Effector memory CD4-positive, alpha-beta T cell (primary cell): ENCODE data around the gene CSTF3.
A peak's percentile ranks its signal among the peaks of the same experiment; 100 is the strongest.
"Not testable (repeated sequence)": the region's sequence is repeated elsewhere in the genome, so short reads cannot be mapped to it uniquely, and the experiment has no call there.

Experiments used
- DNase-seq, 3 donors: peaks; one replicate each; pipeline ENCODE4 v3.0.0-alpha.2; 2020
- H3K27ac ChIP-seq: 2 replicates; pipeline ENCODE4 v1.7.0; 2013; ENCODE audit warnings: mild to moderate bottlenecking, low read length, moderate library complexity; ENCODE audit not compliant: insufficient read depth, poor library complexity, severe bottlenecking
- H3K27me3 ChIP-seq: replicated peaks from 2 replicates; pipeline ENCODE4 v1.7.0; 2013; ENCODE audit warnings: mild to moderate bottlenecking, low read length; ENCODE audit not compliant: insufficient read depth, control insufficient read depth, poor library complexity, severe bottlenecking
- H3K36me3 ChIP-seq: 2 replicates; pipeline ENCODE4 v1.7.0; 2013; ENCODE audit warnings: mild to moderate bottlenecking, low read length, moderate library complexity; ENCODE audit not compliant: control insufficient read depth, insufficient read depth
- H3K4me1 ChIP-seq: 2 replicates; pipeline ENCODE4 v1.7.0; 2013; ENCODE audit warnings: low read length, mild to moderate bottlenecking; ENCODE audit not compliant: control insufficient read depth, insufficient read depth, poor library complexity, severe bottlenecking
- H3K4me3 ChIP-seq: 2 replicates; pipeline ENCODE4 v1.7.0; 2013; ENCODE audit warnings: low read length, low read depth, mild to moderate bottlenecking; ENCODE audit not compliant: insufficient read depth, poor library complexity, severe bottlenecking
- H3K9me3 ChIP-seq: 2 replicates; pipeline ENCODE4 v1.7.0; 2013; ENCODE audit warnings: mild to moderate bottlenecking, low read length, moderate library complexity; ENCODE audit not compliant: control insufficient read depth

Gene CSTF3

GRCh38 chr11:33160587-33160986 is 693 bp downstream of the CSTF3 start:
- H3K27me3 ChIP-seq, result no peaks in the 10 kb centered on the region
- no peaks in the 10 kb centered on the region for H3K36me3 ChIP-seq
- peaks cover 10% of the 10 kb centered on the region for H3K4me1 ChIP-seq
- H3K9me3 ChIP-seq, result no peaks in the 10 kb centered on the region
- peak overlapping the region; percentile 88 for H3K4me3 ChIP-seq
- no peak for DNase-seq
- H3K27ac ChIP-seq, result peak overlapping the region; percentile 79

- no peaks in the 10 kb centered on the region for H3K36me3 ChIP-seq
- no peak for DNase-seq
- H3K4me3 ChIP-seq, result peak overlapping the region; percentile 88
- peaks cover 10% of the 10 kb centered on the region for H3K4me1 ChIP-seq
- no peaks in the 10 kb centered on the region for H3K27me3 ChIP-seq
- no peak overlapping the region for H3K27ac ChIP-seq
- no peaks in the 10 kb centered on the region for H3K9me3 ChIP-seq
Measured at GRCh38 chr11:33160136-33160535, 1.1 kb downstream of the CSTF3 start.

GRCh38 chr11:33159378-33159867 is 1.9 kb downstream of the CSTF3 start:
- H3K4me3 ChIP-seq, result peak overlapping the region; percentile 17
- DNase-seq, H3K9me3 ChIP-seq, H3K4me1 ChIP-seq, H3K36me3 ChIP-seq, H3K27me3 ChIP-seq, H3K27ac ChIP-seq: not testable (repeated sequence)

- peaks cover 10% of the 10 kb centered on the region for H3K4me1 ChIP-seq
- H3K4me3 ChIP-seq, result no peak overlapping the region
- H3K27ac ChIP-seq, result no peak overlapping the region
- no peak for DNase-seq
- H3K27me3 ChIP-seq, result no peaks in the 10 kb centered on the region
- H3K36me3 ChIP-seq, result no peaks in the 10 kb centered on the region
- H3K9me3 ChIP-seq, result no peaks in the 10 kb centered on the region
Measured at GRCh38 chr11:33158596-33159275, 2.5 kb downstream of the CSTF3 start.

- H3K9me3 ChIP-seq, result no peaks in the 10 kb centered on the region
- no peak overlapping the region for H3K27ac ChIP-seq
- H3K27me3 ChIP-seq, result no peaks in the 10 kb centered on the region
- H3K4me1 ChIP-seq, result peaks cover 10% of the 10 kb centered on the region
- H3K36me3 ChIP-seq, result no peaks in the 10 kb centered on the region
- H3K4me3 ChIP-seq, result no peak overlapping the region
- no peak for DNase-seq
Measured at GRCh38 chr11:33157103-33158027, 3.9 kb downstream of the CSTF3 start.

GRCh38 chr11:33151399-33151798 is 9.9 kb downstream of the CSTF3 start:
- Histone ChIP-seq H3K27me3 (no peaks in the 10 kb centered on the region), H3K9me3 (no peaks in the 10 kb centered on the region), H3K4me3 (no peak overlapping the region), H3K27ac (no peak overlapping the region), H3K36me3 (no peaks in the 10 kb centered on the region), H3K4me1 (no peaks in the 10 kb centered on the region)
- DNase-seq, result no peak

- Histone ChIP-seq H3K27ac (no peak overlapping the region), H3K27me3 (no peaks in the 10 kb centered on the region), H3K4me3 (no peak overlapping the region), H3K36me3 (no peaks in the 10 kb centered on the region), H3K9me3 (no peaks in the 10 kb centered on the region), H3K4me1 (no peaks in the 10 kb centered on the region)
- DNase-seq, result no peak
Measured at GRCh38 chr11:33147559-33147958, 13.7 kb downstream of the CSTF3 start.

- no peak for DNase-seq
- H3K36me3 ChIP-seq, result no peaks in the 10 kb centered on the region
- H3K4me1 ChIP-seq, result no peaks in the 10 kb centered on the region
- no peak overlapping the region for H3K4me3 ChIP-seq
- no peaks in the 10 kb centered on the region for H3K27me3 ChIP-seq
- no peaks in the 10 kb centered on the region for H3K9me3 ChIP-seq
- H3K27ac ChIP-seq, result no peak overlapping the region
Measured at GRCh38 chr11:33135768-33136443, 25.4 kb downstream of the CSTF3 start.

- Histone ChIP-seq H3K9me3 (no peaks in the 10 kb centered on the region), H3K27ac (no peak overlapping the region), H3K4me1 (no peaks in the 10 kb centered on the region), H3K27me3 (no peaks in the 10 kb centered on the region), H3K4me3 (no peak overlapping the region), H3K36me3 (no peaks in the 10 kb centered on the region)
- no peak for DNase-seq
Measured at GRCh38 chr11:33135216-33135615, 26.1 kb downstream of the CSTF3 start.
